ENCODE data around the gene ZNF407. TPM values are rescaled to one million over a fixed set of nuclear protein-coding genes. Genes with fewer than 3 reads are reported as not detected.

ZNF407 gene
- total and polyA plus RNA-seq, 2 of the 13 experiments (the other 11 are each of a cell fraction or from before 2014, with no cell fraction given): 2.3 to 8.7 TPM

GRCh38 chr18:74598350-74599001 is 806 bp downstream of the ZNF407 start (continued):
- TF ChIP-seq ZNF253 (CRISPR knock-in tag; IDR thresholded peaks at IDR 0.05; ENCODE audit: borderline replicate concordance) (no peak), CREM (IDR thresholded peaks at IDR 0.05) (no peak), CREM (CRISPR knock-in tag; IDR thresholded peaks at IDR 0.05) (no peak), ZSCAN21 (CRISPR knock-in tag; IDR thresholded peaks at IDR 0.05; ENCODE audit: borderline replicate concordance) (peak; percentile 76; the same call in 1 of the 2 replicates), CSRNP2 (CRISPR knock-in tag; conservative IDR thresholded peaks at IDR 0.05; ENCODE audit: low read depth) (no peak), FLYWCH1 (CRISPR knock-in tag; IDR thresholded peaks at IDR 0.05) (no peak), RXRA (CRISPR knock-in tag; IDR thresholded peaks at IDR 0.05) (peak; percentile 71), SNAI1 (CRISPR knock-in tag; IDR thresholded peaks at IDR 0.05; ENCODE audit: borderline replicate concordance) (0 out of 2 replicates have a peak, but pooled peaks have one; percentile 44), GLI4 (CRISPR knock-in tag; IDR thresholded peaks at IDR 0.05; ENCODE audit: borderline replicate concordance) (peak; percentile 86; the same call in 1 of the 2 replicates), TBP (CRISPR knock-in tag; IDR thresholded peaks at IDR 0.05) (no peak), SALL1 (CRISPR knock-in tag; IDR thresholded peaks at IDR 0.05) (peak; percentile 82; the same call in 1 of the 2 replicates), ZNF101 (CRISPR knock-in tag; IDR thresholded peaks at IDR 0.05; ENCODE audit: borderline replicate concordance, low read depth) (no peak), ZNF12 (CRISPR knock-in tag; IDR thresholded peaks at IDR 0.05) (0 out of 2 replicates have a peak, but pooled peaks have one; percentile 33), ZNF263 (CRISPR knock-in tag; IDR thresholded peaks at IDR 0.05) (no peak; the same call in 1 of the 2 replicates), EP300 (IDR thresholded peaks at IDR 0.05; ENCODE audit: low read depth in 2 of 2, low read length in 2 of 2) (no peak), EP300 (CRISPR knock-in tag; IDR thresholded peaks at IDR 0.05; ENCODE audit: borderline replicate concordance) (no peak; the same call in 1 of the 2 replicates), BRF2 (CRISPR knock-in tag; IDR thresholded peaks at IDR 0.05) (no peak; the same call in 1 of the 2 replicates), THAP8 (CRISPR knock-in tag; IDR thresholded peaks at IDR 0.05; ENCODE audit: borderline replicate concordance) (no peak; the same call in 1 of the 2 replicates), DDIT3 (CRISPR knock-in tag; IDR thresholded peaks at IDR 0.05) (no peak), KDM2A (CRISPR knock-in tag; IDR thresholded peaks at IDR 0.05; ENCODE audit: borderline replicate concordance, low read depth) (peak; percentile 80), MEIS2 (CRISPR knock-in tag; IDR thresholded peaks at IDR 0.05) (peak; percentile 31; the same call in 1 of the 2 replicates), ZNF570 (CRISPR knock-in tag; IDR thresholded peaks at IDR 0.05; ENCODE audit: borderline replicate concordance) (no peak), ZNF703 (CRISPR knock-in tag; IDR thresholded peaks at IDR 0.05; ENCODE audit: borderline replicate concordance) (no peak)
- TF ChIP-seq, protein P1, sequence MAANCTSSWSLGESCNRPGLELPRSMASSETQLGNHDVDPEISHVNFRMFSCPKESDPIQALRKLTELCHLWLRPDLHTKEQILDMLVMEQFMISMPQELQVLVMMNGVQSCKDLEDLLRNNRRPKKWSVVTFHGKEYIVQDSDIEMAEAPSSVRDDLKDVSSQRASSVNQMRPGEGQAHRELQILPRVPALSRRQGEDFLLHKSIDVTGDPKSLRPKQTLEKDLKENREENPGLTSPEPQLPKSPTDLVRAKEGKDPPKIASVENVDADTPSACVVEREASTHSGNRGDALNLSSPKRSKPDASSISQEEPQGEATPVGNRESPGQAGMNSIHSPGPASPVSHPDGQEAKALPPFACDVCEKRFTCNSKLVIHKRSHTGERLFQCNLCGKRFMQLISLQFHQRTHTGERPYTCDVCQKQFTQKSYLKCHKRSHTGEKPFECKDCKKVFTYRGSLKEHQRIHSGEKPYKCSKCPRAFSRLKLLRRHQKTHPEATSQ (CRISPR knock-in tag; IDR thresholded peaks at IDR 0.05; ENCODE audit: borderline replicate concordance): no peak
- TF ChIP-seq, protein P2, sequence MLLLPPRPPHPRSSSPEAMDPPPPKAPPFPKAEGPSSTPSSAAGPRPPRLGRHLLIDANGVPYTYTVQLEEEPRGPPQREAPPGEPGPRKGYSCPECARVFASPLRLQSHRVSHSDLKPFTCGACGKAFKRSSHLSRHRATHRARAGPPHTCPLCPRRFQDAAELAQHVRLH (CRISPR knock-in tag; IDR thresholded peaks at IDR 0.05; ENCODE audit: borderline replicate concordance, low read depth): 0 out of 2 replicates have a peak, but pooled peaks have one; percentile 20
